SH-SY5Y (cell line): ENCODE data around the gene ANKRD24.

Experiments used
- GATA2 ChIP-seq: IDR thresholded peaks from 2 replicates; pipeline ENCODE4 v1.6.1; 2011; ENCODE audit warnings: mild to moderate bottlenecking, low read depth, low read length
- GATA3 ChIP-seq: IDR thresholded peaks from 2 replicates; pipeline ENCODE4 v1.6.1; 2011; ENCODE audit warnings: low read depth, mild to moderate bottlenecking, low read length, moderate library complexity

- no peak for TF ChIP-seq GATA2
- no peak for TF ChIP-seq GATA3
Measured at GRCh38 chr19:4185413-4186086, 3.1 kb downstream of the ANKRD24 start.
